Muscle layer of colon (tissue), 2 donors: ENCODE data around the gene ITSN1.
"Not testable (repeated sequence)": the region's sequence is repeated elsewhere in the genome, so short reads cannot be mapped to it uniquely, and the experiment has no call there.

ENCODE experiments used
- H3K27ac ChIP-seq: one replicate; pipeline ENCODE4 v1.7.0; 2013; ENCODE audit warnings: low read depth, mild to moderate bottlenecking, low read length, moderate library complexity
- H3K27me3 ChIP-seq, 2 donors: one replicate each; pipeline ENCODE4 v1.7.0; 2013; ENCODE audit warnings: low read length in 2 of 2, mild to moderate bottlenecking in 2 of 2; ENCODE audit not compliant: insufficient read depth in 2 of 2, control insufficient read depth in 1 of 2
- H3K36me3 ChIP-seq: one replicate; pipeline ENCODE4 v1.7.0; 2013; ENCODE audit warnings: mild to moderate bottlenecking, low read length; ENCODE audit not compliant: insufficient read depth
- H3K4me1 ChIP-seq: one replicate; pipeline ENCODE4 v1.7.0; 2013; ENCODE audit warnings: mild to moderate bottlenecking, low read length; ENCODE audit not compliant: insufficient read depth
- H3K4me3 ChIP-seq, 2 donors: one replicate each; pipeline ENCODE4 v1.7.0; 2013; ENCODE audit warnings: low read length in 2 of 2, low read depth in 1 of 2, mild to moderate bottlenecking in 1 of 2, moderate library complexity in 1 of 2
- H3K9ac ChIP-seq: one replicate; pipeline ENCODE4 v1.7.0; 2013; ENCODE audit warnings: low read length
- H3K9me3 ChIP-seq: one replicate; pipeline ENCODE4 v1.7.0; 2013; ENCODE audit warnings: mild to moderate bottlenecking, low read length
- donor health status: abdominal sarcoma.
- donor health status: Adenocarcinoma of cecum.

Gene ITSN1

GRCh38 chr21:33902349-33902748 lies 260.0 kb downstream of the ITSN1 start:
- Histone ChIP-seq H3K36me3 (peaks cover 51% of the 10 kb centered on the region), H3K27ac (no peak overlapping the region), H3K4me3 (no peak overlapping the region), H3K9me3 (no peaks in the 10 kb centered on the region), H3K27me3 (no peaks in the 10 kb centered on the region), H3K9ac (no peak overlapping the region), H3K4me1 (peaks cover 8% of the 10 kb centered on the region)

- Histone ChIP-seq H3K27me3 (no peaks in the 10 kb centered on the region), H3K9me3 (no peaks in the 10 kb centered on the region), H3K27ac (no peak overlapping the region), H3K4me1 (peaks cover 4% of the 10 kb centered on the region), H3K9ac (no peak overlapping the region), H3K4me3 (no peak overlapping the region), H3K36me3 (peaks cover 68% of the 10 kb centered on the region)
These were observed 261.7 kb downstream of the ITSN1 start for GRCh38 chr21:33904041-33904440.

DNA sequence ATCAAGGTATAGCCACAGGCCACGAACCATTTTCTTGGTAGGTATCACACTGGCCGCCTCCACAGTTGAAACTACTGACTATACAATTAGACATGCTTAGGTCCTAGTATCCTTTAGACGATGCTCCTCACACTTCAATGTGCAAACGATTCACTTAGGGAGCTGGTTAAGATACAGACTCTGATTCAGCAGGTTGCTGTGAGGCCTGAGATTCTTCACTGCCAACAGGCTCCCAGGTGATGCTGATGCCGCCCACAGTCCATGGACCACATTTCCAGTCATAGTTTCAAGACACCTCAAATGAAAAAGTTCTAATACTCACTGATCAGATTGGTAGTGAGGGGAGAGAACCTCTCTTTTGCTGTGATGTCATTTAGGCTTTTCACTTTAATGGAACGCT lies 266.5 kb downstream of the ITSN1 start:
- Histone ChIP-seq H3K36me3 (peaks cover 82% of the 10 kb centered on the region), H3K4me3 (no peak overlapping the region), H3K9me3 (no peaks in the 10 kb centered on the region), H3K4me1 (peaks cover 9% of the 10 kb centered on the region), H3K27me3 (no peaks in the 10 kb centered on the region), H3K27ac (no peak overlapping the region), H3K9ac (no peak overlapping the region)

DNA sequence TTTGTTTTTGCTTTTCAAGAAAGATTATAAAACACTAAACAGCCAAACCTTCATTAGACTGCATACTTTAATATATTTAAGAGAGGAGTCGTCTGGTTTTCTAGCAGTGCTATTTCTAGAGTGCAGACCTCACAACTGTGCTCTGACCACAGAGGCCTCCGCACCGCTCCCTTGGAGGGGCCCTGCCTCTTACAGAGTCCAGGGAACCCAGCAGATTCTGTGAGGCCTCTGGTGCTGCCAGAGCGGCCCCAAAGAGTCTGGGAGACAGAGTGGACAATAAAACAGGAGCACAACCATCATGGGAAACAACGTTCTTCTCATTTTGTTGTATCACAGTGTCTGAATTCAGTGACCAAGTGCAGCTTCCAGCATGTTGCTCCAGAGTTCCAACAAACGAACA lies 267.5 kb downstream of the ITSN1 start:
- Histone ChIP-seq H3K9ac (no peak overlapping the region), H3K36me3 (peaks cover 74% of the 10 kb centered on the region), H3K9me3 (no peaks in the 10 kb centered on the region), H3K27ac (no peak overlapping the region), H3K4me1 (peaks cover 18% of the 10 kb centered on the region), H3K27me3 (no peaks in the 10 kb centered on the region), H3K4me3 (no peak overlapping the region)

DNA sequence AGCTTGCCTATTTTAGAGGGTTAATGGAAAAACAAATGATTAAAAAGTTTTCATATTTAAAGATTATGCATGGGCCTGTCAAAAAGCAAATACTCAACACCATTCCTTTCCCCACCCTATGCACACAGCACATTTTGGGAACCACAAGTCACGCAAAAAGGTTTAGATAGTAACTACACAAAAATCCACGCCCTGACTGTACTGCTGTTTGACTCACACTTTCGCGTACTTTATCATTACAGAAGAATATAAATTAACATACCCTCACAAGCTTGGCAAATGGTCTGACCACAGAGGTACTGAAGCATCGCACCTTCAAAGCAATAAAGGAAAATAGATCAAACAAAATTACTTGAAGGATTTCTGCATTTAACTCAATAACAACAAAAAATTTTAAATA lies 271.9 kb downstream of the ITSN1 start:
- Histone ChIP-seq H3K27me3 (no peaks in the 10 kb centered on the region), H3K4me1 (peaks cover 20% of the 10 kb centered on the region), H3K36me3 (peaks cover 33% of the 10 kb centered on the region), H3K4me3 (peak overlapping the region in 1 of 2 donors; percentile 93), H3K27ac (no peak overlapping the region), H3K9me3 (no peaks in the 10 kb centered on the region), H3K9ac (no peak overlapping the region)

DNA sequence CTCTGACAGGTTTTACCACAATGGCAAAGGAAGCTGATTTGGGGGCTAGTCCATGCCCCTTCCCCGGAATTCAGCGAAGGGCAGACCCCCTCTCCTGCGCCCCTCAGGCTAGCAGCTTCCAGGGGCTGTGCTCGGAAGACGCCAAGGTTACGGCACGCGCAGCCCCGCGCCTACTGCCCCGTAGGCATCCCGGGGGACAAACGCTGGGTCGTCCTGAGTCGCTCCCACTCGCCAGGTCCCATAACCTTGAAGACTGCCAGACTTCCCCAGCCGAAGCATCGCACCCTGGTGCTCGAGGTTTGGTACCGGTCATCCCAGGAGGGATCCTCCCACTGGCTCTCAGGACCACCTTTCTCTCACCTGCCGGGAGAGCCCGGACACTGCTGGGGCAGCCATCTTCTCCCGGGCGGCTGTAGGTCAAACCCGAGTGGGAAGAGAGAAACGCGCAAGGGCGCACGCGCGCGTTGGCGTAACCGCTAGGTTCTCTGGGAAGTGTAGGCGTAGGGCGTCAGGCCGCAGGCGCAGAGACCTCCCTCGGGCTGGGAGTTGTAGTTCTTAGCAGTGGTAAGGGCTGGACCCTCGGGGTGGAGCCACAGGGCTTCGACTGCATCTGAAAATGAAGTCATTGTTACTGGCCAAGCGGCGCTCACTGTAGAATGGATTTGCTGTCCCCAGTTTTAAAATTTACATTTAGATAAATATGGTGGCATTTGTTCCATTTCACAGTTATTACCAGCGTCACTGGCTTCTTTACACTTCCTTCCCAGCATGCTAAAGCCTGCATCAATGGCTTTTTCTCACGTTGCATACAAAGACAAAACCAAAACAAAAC lies 273.3 kb downstream of the ITSN1 start, which contains the start of gene ATP5PO:
Gene ATP5PO (minus strand): TSS at position 437 of the 832 bp plus-strand sequence. CDS start 41 bp downstream, at position 396.
- Histone ChIP-seq H3K4me3 (peak within 1 kb of the TSS; percentile 93 to 100), H3K27me3 (no peaks in the 10 kb centered on the region), H3K36me3 (peaks cover 23% of the 10 kb centered on the region), H3K9me3 (no peaks in the 10 kb centered on the region), H3K9ac (peak within 1 kb of the TSS; percentile 97), H3K4me1 (peaks cover 20% of the 10 kb centered on the region), H3K27ac (peak within 1 kb of the TSS; percentile 95)

DNA sequence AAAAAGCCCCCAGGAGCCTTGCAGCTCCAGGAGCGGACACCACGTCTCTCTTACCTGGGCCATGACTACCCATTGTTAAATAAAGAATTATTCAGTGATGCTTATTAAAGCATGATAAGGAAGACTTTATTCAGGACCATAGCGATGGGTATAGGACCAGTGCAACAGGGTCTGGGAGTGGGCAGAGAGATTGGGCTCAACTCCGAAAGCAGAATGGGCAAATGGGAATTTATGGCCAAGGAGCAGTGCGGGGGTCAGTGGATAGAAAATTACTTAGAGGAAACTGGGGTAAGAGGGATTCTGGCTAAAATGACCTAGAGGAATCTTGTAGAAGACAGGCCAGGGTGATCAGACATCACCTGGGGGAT lies 273.9 kb downstream of the ITSN1 start:
- Histone ChIP-seq H3K9me3 (no peaks in the 10 kb centered on the region), H3K36me3 (peaks cover 17% of the 10 kb centered on the region), H3K27me3 (no peaks in the 10 kb centered on the region), H3K4me1 (peaks cover 20% of the 10 kb centered on the region), H3K4me3 (peak overlapping the region; percentile 33 to 93), H3K27ac (peak overlapping the region; percentile 54), H3K9ac (peak overlapping the region; percentile 97)

DNA sequence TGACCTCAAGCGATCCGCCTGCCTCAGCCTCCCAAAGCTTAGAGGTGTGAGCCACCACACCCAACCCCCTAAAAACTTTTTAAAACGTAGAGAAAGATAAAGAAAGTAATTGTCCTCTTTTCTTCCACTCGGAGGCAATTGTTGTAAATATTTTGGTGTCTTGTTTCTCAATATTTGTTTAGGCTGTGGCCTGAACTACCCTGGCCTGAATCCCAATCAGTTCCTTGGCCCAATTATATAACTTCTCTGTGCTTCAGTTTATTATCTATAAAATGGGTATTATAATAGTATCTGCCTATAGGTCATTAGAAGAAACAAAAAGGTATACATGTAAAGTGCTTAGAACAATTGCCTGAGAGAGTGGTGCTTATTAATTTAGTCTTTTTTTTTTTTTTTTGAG lies 275.1 kb downstream of the ITSN1 start:
- Histone ChIP-seq H3K36me3 (peaks cover 9% of the 10 kb centered on the region), H3K27ac (no peak overlapping the region), H3K4me3 (no peak overlapping the region), H3K9me3 (no peaks in the 10 kb centered on the region), H3K9ac (no peak overlapping the region), H3K4me1 (peaks cover 20% of the 10 kb centered on the region), H3K27me3 (no peaks in the 10 kb centered on the region)

DNA sequence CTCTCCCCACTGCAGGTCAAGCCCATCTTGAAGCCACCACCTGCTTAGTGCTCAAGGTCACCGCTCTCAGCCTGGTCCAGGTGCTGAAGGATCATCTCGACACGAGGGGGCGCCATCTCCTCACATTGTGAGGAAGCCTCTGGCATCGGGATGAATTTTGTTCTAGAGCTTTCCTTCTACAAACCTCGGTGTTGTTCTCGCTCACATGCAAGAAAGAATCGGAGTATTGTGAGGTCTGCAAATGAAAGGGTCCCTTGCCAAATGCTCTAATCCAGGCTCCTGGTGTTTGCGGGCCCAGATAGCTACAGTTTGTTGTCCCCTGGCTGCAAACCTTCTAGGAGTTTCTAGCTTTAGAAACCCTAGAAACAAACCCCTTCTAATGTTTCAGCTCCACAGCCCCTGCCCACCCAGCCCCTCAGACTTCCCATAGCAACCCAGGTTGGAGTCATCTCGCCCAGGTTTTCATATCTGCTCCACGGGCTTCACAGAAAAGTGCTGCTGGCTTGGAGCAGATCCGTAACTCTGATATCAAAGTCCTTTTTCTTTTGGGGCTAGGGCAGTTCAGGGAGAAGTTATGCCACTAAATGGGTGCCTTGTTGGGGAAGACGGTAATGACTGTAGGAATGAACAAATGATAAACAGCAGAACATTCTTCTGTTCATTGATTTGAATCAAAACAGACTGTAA lies 281.9 kb downstream of the ITSN1 start:
- H3K4me3 ChIP-seq: no peak overlapping the region
- H3K36me3 ChIP-seq: no peaks in the 10 kb centered on the region
- peaks cover 10% of the 10 kb centered on the region for H3K4me1 ChIP-seq
- no peaks in the 10 kb centered on the region for H3K9me3 ChIP-seq
- H3K27me3 ChIP-seq: no peaks in the 10 kb centered on the region
- no peak overlapping the region for H3K9ac ChIP-seq
- H3K27ac ChIP-seq: peak overlapping the region; percentile 6

GRCh38 chr21:33924766-33925100 lies 282.4 kb downstream of the ITSN1 start:
- H3K9ac ChIP-seq: no peak overlapping the region
- no peak overlapping the region for H3K4me3 ChIP-seq
- H3K4me1 ChIP-seq: peaks cover 10% of the 10 kb centered on the region
- no peaks in the 10 kb centered on the region for H3K36me3 ChIP-seq
- peak overlapping the region; percentile 6 for H3K27ac ChIP-seq
- H3K27me3 ChIP-seq: no peaks in the 10 kb centered on the region
- no peaks in the 10 kb centered on the region for H3K9me3 ChIP-seq

DNA sequence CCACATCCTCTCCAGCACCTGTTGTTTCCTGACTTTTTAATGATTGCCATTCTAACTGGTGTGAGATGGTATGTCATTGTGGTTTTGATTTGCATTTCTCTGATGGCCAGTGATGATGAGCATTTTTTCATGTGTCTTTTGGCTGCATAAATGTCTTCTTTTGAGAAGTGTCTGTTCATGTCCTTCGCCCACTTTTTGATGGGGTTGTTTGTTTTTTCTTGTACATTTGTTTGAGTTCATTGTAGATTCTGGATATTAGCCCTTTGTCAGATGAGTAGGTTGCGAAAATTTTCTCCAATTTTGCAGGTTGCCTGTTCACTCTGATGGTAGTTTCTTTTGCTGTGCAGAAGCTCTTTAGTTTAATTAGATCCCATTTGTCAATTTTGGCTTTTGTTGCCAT lies 283.9 kb downstream of the ITSN1 start:
- H3K9me3 ChIP-seq: not testable (repeated sequence)

More for the DNA sequence above, 283.9 kb downstream of the ITSN1 start:
- H3K4me3 ChIP-seq, H3K36me3 ChIP-seq, H3K27me3 ChIP-seq, H3K27ac ChIP-seq, H3K9ac ChIP-seq: not testable (repeated sequence)
- H3K4me1 ChIP-seq: peaks cover 10% of the 10 kb centered on the region
